ENCODE data around the gene FZR1.
"Not testable (repeated sequence)": the region's sequence is repeated elsewhere in the genome, so short reads cannot be mapped to it uniquely, and the experiment has no call there.

Gene FZR1

DNA sequence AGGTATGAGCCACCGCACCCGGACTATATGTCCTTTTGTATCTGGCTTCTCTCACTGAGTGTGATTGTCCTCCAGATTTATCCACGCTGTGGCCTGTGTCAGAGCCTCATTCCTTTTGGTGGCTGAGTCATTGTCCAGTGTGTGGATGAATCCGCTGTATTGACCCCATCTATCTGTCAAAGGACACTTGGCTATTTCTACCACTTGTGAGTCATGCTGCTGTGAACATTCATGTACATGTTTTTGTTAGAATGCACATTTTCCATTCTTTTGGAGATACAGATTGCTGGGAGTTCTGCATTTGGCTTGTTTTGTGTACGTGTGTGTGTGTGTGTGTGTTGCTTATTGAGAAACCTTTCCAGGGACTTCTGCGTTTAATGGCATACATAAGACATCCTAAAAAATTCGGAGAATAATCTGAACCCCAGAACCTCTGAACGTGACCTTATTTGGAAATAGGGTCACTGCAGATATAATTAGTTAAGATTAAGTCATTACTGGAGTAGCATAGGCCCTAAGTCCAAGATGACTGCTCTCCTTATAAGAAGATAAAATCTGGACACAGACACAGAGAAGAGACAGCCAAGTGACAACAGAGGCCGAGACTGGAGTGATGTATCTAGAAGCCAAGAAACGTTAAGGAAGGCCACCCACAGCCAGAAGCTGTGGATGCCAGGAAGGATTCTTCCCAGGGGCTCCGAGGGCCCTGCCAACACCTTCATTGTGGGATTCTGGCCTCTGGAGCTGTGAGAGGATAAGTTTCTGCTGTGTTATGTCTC lies 74.2 kb downstream of the FZR1 start:
- Histone ChIP-seq H3K9me2 (replicated peaks; ENCODE audit: insufficient read depth, low read length) (no peaks in the 10 kb centered on the region), H3K27me3 (ENCODE audit: low read length) (no peaks in the 10 kb centered on the region), H2AFZ (ENCODE audit: low read depth, low read length, severe bottlenecking) (no peak overlapping the region), H3K27ac (ENCODE audit: low read depth, low read length) (no peak overlapping the region), H3K9me3 (ENCODE audit: insufficient read depth, low read length) (no peaks in the 10 kb centered on the region), H3K4me3 (ENCODE audit: insufficient read depth, low read length, poor library complexity, severe bottlenecking) (no peak overlapping the region), H3K36me3 (ENCODE audit: low read length) (no peaks in the 10 kb centered on the region), H3F3A (ENCODE audit: insufficient read depth) (no peaks in the 10 kb centered on the region), H4K20me1 (ENCODE audit: low read depth, low read length) (no peaks in the 10 kb centered on the region), H3K9ac (ENCODE audit: low read length) (no peak overlapping the region), H3K4me2 (ENCODE audit: low read depth, low read length, poor library complexity, severe bottlenecking) (no peak overlapping the region), H3K79me2 (ENCODE audit: insufficient read depth, low read length) (no peaks in the 10 kb centered on the region)
- TF ChIP-seq EZH2phosphoT487 (conservative IDR thresholded peaks at IDR 0.05; ENCODE audit: low read length) = no peak
- TF ChIP-seq, protein P1, sequence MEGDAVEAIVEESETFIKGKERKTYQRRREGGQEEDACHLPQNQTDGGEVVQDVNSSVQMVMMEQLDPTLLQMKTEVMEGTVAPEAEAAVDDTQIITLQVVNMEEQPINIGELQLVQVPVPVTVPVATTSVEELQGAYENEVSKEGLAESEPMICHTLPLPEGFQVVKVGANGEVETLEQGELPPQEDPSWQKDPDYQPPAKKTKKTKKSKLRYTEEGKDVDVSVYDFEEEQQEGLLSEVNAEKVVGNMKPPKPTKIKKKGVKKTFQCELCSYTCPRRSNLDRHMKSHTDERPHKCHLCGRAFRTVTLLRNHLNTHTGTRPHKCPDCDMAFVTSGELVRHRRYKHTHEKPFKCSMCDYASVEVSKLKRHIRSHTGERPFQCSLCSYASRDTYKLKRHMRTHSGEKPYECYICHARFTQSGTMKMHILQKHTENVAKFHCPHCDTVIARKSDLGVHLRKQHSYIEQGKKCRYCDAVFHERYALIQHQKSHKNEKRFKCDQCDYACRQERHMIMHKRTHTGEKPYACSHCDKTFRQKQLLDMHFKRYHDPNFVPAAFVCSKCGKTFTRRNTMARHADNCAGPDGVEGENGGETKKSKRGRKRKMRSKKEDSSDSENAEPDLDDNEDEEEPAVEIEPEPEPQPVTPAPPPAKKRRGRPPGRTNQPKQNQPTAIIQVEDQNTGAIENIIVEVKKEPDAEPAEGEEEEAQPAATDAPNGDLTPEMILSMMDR (IDR thresholded peaks at IDR 0.05; ENCODE audit: insufficient read depth, low read length, poor library complexity, severe bottlenecking) = no peak

DNA sequence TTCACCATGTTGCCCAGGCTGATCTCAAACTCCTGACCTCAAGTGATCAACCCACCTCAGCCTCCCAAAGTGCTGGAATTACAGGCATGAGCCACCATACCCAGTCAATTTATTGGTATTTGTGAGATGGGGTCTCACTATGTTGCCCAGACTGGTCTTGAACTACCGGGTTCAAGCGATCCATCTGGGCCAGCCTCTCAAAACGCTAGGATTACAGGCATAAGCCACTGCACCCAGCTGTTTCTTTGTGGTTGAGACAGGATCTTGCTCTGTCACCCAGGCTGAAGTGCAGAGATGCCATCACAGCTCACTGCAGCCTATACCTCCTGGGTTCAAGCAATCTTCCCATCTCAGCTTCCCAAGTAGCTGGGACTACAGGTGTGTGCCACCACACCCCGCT lies 75.7 kb downstream of the FZR1 start:
- not testable (repeated sequence) for H4K20me1 ChIP-seq (ENCODE audit: low read depth, low read length); H3K27me3 ChIP-seq (ENCODE audit: low read length); H2AFZ ChIP-seq (ENCODE audit: low read depth, low read length, severe bottlenecking); H3K9ac ChIP-seq (ENCODE audit: low read length); H3K9me2 ChIP-seq (replicated peaks; ENCODE audit: insufficient read depth, low read length); H3K4me2 ChIP-seq (ENCODE audit: low read depth, low read length, poor library complexity, severe bottlenecking); H3K9me3 ChIP-seq (ENCODE audit: insufficient read depth, low read length); H3K79me2 ChIP-seq (ENCODE audit: insufficient read depth, low read length); H3K4me3 ChIP-seq (ENCODE audit: insufficient read depth, low read length, poor library complexity, severe bottlenecking); H3K27ac ChIP-seq (ENCODE audit: low read depth, low read length); H3F3A ChIP-seq (ENCODE audit: insufficient read depth); H3K36me3 ChIP-seq (ENCODE audit: low read length)

DNA sequence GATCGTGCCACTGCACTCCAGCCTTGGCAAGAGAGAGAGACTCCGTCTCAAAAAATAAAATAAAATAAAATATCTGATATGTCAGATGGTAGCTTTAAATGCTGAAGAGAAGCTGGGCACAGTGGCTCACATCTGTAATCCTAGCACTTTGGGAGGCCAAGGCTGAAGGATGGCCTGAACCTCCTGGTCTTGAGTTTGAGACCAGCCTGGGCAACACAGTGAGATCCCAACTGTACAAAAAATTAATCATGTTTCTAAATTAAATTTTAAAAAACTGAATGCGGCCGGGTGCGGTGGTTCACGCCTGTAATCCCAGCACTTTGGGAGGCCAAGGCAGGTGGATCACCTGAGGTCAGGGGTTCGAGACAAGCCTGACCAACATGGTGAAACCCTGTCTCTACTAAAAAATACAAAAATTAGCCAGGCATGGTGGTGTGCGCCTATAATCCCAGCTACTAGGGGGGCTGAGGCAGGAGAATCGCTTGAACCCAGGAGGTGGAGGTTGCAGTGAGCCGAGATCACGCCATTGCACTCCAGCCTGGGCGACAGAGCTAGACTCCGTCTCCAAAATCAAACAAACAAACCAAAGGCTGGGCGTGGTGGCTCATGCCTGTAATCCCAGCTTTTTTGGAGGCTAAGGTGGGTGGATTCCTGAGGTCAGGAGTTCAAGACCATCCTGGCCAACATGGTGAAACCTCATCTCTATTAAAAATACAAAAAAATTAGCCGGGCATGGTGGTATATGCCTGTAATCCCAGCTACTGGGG lies 78.1 kb downstream of the FZR1 start:
- not testable (repeated sequence) for H3K4me2 ChIP-seq (ENCODE audit: low read depth, low read length, poor library complexity, severe bottlenecking); H3K9ac ChIP-seq (ENCODE audit: low read length); H3K36me3 ChIP-seq (ENCODE audit: low read length); H2AFZ ChIP-seq (ENCODE audit: low read depth, low read length, severe bottlenecking); H3K27me3 ChIP-seq (ENCODE audit: low read length); H3F3A ChIP-seq (ENCODE audit: insufficient read depth); H3K79me2 ChIP-seq (ENCODE audit: insufficient read depth, low read length); H3K27ac ChIP-seq (ENCODE audit: low read depth, low read length); H3K9me2 ChIP-seq (replicated peaks; ENCODE audit: insufficient read depth, low read length); H3K9me3 ChIP-seq (ENCODE audit: insufficient read depth, low read length); H3K4me3 ChIP-seq (ENCODE audit: insufficient read depth, low read length, poor library complexity, severe bottlenecking); H4K20me1 ChIP-seq (ENCODE audit: low read depth, low read length)

DNA sequence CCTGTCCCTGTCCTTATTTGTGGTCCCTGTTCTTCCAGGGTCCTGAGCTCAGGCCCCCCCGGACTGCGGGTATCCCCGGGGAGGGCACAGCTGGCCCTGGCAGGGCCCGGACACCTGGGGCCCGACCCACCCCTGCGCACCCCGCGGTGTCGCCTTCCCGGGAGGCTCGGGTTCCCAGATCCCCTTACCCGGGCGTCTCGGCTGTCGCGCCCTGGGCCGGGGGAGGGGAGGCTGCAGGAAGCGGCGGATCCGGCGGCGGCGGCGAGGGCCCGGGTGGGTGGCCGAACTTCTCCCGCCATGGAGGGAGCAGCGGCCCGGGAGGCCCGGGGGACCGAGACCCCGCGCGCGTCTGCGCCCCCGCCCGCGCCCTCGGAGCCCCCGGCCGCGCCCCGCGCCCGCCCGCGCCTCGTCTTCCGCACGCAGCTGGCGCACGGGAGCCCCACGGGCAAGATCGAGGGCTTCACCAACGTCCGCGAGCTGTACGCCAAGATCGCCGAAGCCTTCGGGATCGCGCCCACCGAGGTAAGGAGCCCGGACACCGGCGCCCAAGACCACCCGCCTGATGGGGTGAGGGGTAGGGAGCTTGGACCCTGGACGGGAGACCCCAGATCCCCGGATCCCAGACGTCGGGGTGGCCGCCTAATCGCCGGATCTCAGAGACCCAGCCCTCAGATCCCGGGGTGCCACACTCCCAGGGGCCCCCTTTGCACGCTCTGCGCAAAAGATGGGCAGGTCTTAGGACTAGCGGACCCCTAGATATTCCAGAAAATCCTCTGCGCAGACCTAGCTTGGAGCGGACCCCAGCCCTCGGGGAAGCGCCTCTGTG lies 79.4 kb downstream of the FZR1 start, which contains the start of gene GIPC3:
GIPC3 (plus strand) TSS at position 178 of the 826 bp plus-strand sequence; CDS start at position 298, 120 bp downstream.
- no peaks in the 10 kb centered on the region for H4K20me1 ChIP-seq (ENCODE audit: low read depth, low read length)
- no peak for TF ChIP-seq EZH2phosphoT487 (conservative IDR thresholded peaks at IDR 0.05; ENCODE audit: low read length)
- TF ChIP-seq, protein P1 (IDR thresholded peaks at IDR 0.05; ENCODE audit: insufficient read depth, low read length, poor library complexity, severe bottlenecking) = no peak
- H3K9ac ChIP-seq (ENCODE audit: low read length) = no peak within 1 kb of the TSS
- no peaks in the 10 kb centered on the region for H3F3A ChIP-seq (ENCODE audit: insufficient read depth)
- H3K36me3 ChIP-seq (ENCODE audit: low read length) = no peaks in the 10 kb centered on the region
- H3K9me2 ChIP-seq (replicated peaks; ENCODE audit: insufficient read depth, low read length) = no peaks in the 10 kb centered on the region
- no peaks in the 10 kb centered on the region for H3K79me2 ChIP-seq (ENCODE audit: insufficient read depth, low read length)
- H3K4me3 ChIP-seq (ENCODE audit: insufficient read depth, low read length, poor library complexity, severe bottlenecking) = no peak within 1 kb of the TSS
- H3K27me3 ChIP-seq (ENCODE audit: low read length) = no peaks in the 10 kb centered on the region
- H3K27ac ChIP-seq (ENCODE audit: low read depth, low read length) = no peak within 1 kb of the TSS
- H3K9me3 ChIP-seq (ENCODE audit: insufficient read depth, low read length) = 0 out of 2 replicates have a peak, but pooled peaks cover 4% of the 10 kb centered on the region
- H3K4me2 ChIP-seq (ENCODE audit: low read depth, low read length, poor library complexity, severe bottlenecking) = no peak within 1 kb of the TSS
- H2AFZ ChIP-seq (ENCODE audit: low read depth, low read length, severe bottlenecking) = no peak within 1 kb of the TSS
